Loucy (cell line): ENCODE measurements around the gene TPRG1L.
A peak's percentile ranks its signal among the peaks of the same experiment; 100 is the strongest.

Experiments used
- H2AFZ ChIP-seq: fragments of 200-600 bp; sonication (generic); 2 replicates; pipeline ENCODE4 v1.6.0; 2016; ENCODE audit warnings: antibody characterized with exemption, mild to moderate bottlenecking, low read length, moderate library complexity
- H3F3A ChIP-seq: fragments of 200-600 bp; 2 replicates; pipeline ENCODE4 v1.6.0; 2016; ENCODE audit warnings: antibody characterized with exemption, low read depth, mild to moderate bottlenecking
- H3K27me3 ChIP-seq: fragments of 200-600 bp; sonication (generic); 2 replicates; pipeline ENCODE4 v1.6.1; 2014; ENCODE audit warnings: low read length, mild to moderate bottlenecking; ENCODE audit not compliant: insufficient read depth, poor library complexity, severe bottlenecking
- H3K36me3 ChIP-seq: fragments of 200-600 bp; sonication (generic); 2 replicates; pipeline ENCODE4 v1.6.1; 2016; ENCODE audit warnings: low read length; ENCODE audit not compliant: insufficient read depth
- H3K4me1 ChIP-seq: fragments of 200-600 bp; sonication (generic); 2 replicates; pipeline ENCODE4 v1.5.1; 2014; ENCODE audit warnings: low read length, mild to moderate bottlenecking; ENCODE audit not compliant: insufficient read depth, poor library complexity, severe bottlenecking
- H3K4me2 ChIP-seq: fragments of 200-600 bp; sonication (generic); 2 replicates; pipeline ENCODE4 v1.6.0; 2014; ENCODE audit warnings: antibody characterized with exemption, low read length, low read depth, mild to moderate bottlenecking; ENCODE audit not compliant: poor library complexity, severe bottlenecking
- H3K4me3 ChIP-seq: fragments of 200-600 bp; sonication (generic); 2 replicates; pipeline ENCODE4 v1.5.1; 2014; ENCODE audit warnings: low read length, mild to moderate bottlenecking, mixed read lengths; ENCODE audit not compliant: poor library complexity, severe bottlenecking
- H3K79me2 ChIP-seq: fragments of 200-600 bp; sonication (generic); 2 replicates; pipeline ENCODE4 v1.6.1; 2014; ENCODE audit warnings: low read length; ENCODE audit not compliant: insufficient read depth
- H3K9ac ChIP-seq: fragments of 200-600 bp; sonication (generic); 2 replicates; pipeline ENCODE4 v1.6.0; 2014; ENCODE audit warnings: mild to moderate bottlenecking, low read depth, low read length, moderate library complexity; ENCODE audit not compliant: poor library complexity, severe bottlenecking
- H3K9me2 ChIP-seq: fragments of 200-600 bp; sonication (generic); replicated peaks from 2 replicates; pipeline ENCODE4 v1.6.1; 2016; ENCODE audit warnings: low read depth, low read length, mixed read lengths
- H3K9me3 ChIP-seq: fragments of 200-600 bp; sonication (generic); 2 replicates; pipeline ENCODE4 v1.6.1; 2014; ENCODE audit warnings: mild to moderate bottlenecking, antibody characterized with exemption, low read length, low read depth; ENCODE audit not compliant: insufficient read depth
- H4K20me1 ChIP-seq: fragments of 200-600 bp; sonication (generic); 2 replicates; pipeline ENCODE4 v1.6.0; 2014; ENCODE audit warnings: antibody characterized with exemption, low read length, mild to moderate bottlenecking; ENCODE audit not compliant: insufficient read depth, poor library complexity, severe bottlenecking
- EZH2phosphoT487 ChIP-seq: fragments of 200-600 bp; IDR thresholded peaks from 2 replicates; pipeline ENCODE4 v1.6.1; 2018; ENCODE audit warnings: antibody characterized with exemption, mild to moderate bottlenecking, moderate library complexity, borderline replicate concordance
- TF ChIP-seq, protein P1 (sequence below): fragments of 200-600 bp; sonication (generic); conservative IDR thresholded peaks from 2 replicates; pipeline ENCODE4 v1.5.1; 2014; ENCODE audit warnings: mild to moderate bottlenecking, antibody characterized with exemption, low read length

Gene TPRG1L

DNA sequence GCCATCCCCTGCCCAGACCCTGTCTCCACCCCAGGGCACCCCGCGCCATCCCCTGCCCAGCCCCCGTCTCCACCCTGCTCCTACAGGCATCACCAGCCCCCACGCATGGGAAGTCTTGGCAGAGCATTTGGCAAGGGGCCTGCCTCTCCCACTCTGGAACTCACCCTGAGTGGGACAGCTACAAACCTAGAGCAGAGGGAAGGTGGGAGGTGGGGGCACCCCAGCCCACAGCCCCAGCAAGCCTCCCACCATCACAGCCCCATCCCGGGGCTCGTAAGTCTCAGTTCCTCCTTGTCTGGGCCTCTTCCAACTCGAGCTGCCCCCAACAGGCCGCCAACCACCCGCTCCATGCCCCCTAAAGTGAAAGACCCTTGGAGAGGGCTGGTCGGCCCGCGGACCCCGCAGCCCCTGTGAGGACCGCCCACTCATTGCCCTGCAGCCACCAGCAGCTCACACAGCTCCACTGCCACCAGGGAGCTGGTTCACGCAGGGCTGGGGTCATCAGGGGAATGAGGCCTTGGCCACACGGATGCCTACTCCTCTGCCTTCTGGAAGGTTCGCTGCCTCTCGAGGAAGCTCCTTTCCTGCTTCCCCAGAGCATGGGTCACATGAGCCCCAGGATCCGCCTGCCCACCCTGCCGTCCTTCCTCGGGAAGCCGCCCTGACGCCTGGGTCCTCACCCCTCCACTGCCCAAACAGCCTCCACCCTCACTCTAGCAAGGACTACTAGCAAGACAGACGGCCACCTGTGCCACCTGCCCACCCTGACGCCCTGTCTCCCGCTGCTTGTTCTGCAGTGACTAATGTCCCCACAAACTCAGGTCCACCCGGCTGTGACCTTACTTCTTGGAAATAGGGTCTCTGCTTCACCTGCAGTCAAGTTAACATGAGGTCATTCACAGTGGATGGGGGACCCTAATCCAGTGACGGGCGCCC, 27.9 kb upstream of the TPRG1L start:
- H2AFZ ChIP-seq, result no peak overlapping the region
- no peaks in the 10 kb centered on the region for H3K36me3 ChIP-seq
- peaks cover 20% of the 10 kb centered on the region; the same call in 1 of the 2 replicates for H3K79me2 ChIP-seq
- H3K9me3 ChIP-seq, result no peaks in the 10 kb centered on the region
- H4K20me1 ChIP-seq, result no peaks in the 10 kb centered on the region
- peaks cover 41% of the 10 kb centered on the region for H3K4me1 ChIP-seq
- H3K27me3 ChIP-seq, result no peaks in the 10 kb centered on the region
- H3K4me3 ChIP-seq, result peak overlapping the region; percentile 48
- H3K9ac ChIP-seq, result peak overlapping the region; percentile 58
- TF ChIP-seq, protein P1, sequence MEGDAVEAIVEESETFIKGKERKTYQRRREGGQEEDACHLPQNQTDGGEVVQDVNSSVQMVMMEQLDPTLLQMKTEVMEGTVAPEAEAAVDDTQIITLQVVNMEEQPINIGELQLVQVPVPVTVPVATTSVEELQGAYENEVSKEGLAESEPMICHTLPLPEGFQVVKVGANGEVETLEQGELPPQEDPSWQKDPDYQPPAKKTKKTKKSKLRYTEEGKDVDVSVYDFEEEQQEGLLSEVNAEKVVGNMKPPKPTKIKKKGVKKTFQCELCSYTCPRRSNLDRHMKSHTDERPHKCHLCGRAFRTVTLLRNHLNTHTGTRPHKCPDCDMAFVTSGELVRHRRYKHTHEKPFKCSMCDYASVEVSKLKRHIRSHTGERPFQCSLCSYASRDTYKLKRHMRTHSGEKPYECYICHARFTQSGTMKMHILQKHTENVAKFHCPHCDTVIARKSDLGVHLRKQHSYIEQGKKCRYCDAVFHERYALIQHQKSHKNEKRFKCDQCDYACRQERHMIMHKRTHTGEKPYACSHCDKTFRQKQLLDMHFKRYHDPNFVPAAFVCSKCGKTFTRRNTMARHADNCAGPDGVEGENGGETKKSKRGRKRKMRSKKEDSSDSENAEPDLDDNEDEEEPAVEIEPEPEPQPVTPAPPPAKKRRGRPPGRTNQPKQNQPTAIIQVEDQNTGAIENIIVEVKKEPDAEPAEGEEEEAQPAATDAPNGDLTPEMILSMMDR, result no peak
- no peak for TF ChIP-seq EZH2phosphoT487
- H3K9me2 ChIP-seq, result no peaks in the 10 kb centered on the region
- no peaks in the 10 kb centered on the region for H3F3A ChIP-seq
- peak overlapping the region; percentile 54 for H3K4me2 ChIP-seq

DNA sequence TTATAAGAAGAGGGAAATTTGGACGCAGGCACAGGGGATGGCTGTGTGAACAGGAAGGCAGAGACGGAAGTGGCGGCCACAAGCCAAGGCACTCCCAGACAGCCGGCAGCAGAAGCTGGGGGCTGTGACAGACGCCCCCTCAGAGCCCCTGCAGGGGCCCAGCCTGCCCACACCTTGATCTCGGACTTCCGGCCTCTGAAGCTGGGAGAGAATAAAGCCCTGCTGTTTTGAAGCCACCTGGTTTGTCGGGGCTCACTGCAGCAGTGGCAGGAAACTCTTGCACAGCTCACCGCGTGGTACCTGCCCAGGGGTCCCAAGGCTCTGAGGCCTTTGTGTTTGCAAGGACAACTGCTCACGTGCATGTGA, 27.2 kb upstream of the TPRG1L start:
- Histone ChIP-seq H3K4me2 (peak overlapping the region; percentile 54), H3F3A (no peaks in the 10 kb centered on the region), H3K27me3 (no peaks in the 10 kb centered on the region), H3K9me2 (no peaks in the 10 kb centered on the region), H3K4me3 (peak overlapping the region; percentile 63), H3K9ac (peak overlapping the region; percentile 72), H3K9me3 (no peaks in the 10 kb centered on the region), H3K4me1 (peaks cover 44% of the 10 kb centered on the region), H4K20me1 (no peaks in the 10 kb centered on the region), H2AFZ (no peak overlapping the region), H3K79me2 (peaks cover 20% of the 10 kb centered on the region; the same call in 1 of the 2 replicates), H3K36me3 (no peaks in the 10 kb centered on the region)
- TF ChIP-seq, protein P1, result no peak
- no peak for TF ChIP-seq EZH2phosphoT487

DNA sequence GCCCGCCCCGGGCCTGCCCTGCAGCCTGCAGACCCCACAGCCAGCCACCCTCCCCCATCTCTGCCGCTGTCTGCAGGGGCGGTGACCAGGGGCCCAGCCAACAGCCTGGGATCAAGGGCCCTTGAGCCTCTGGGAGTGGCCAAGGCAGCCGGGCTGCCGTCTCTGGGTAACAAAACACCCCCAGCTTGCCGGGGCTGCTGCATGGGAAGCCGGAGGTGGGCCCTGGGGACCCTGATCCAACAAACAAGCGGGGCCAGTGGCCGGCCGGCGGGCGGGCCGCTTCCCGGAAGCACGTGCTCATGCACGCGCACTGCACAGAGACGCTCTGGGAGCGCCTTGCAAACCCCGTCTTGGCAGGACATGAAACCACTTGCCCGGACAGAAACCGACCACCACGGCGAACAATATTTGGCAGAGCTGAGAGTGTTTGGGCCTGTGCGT, 26.7 kb upstream of the TPRG1L start:
- Histone ChIP-seq H3K4me3 (peak overlapping the region; percentile 63), H3K9me2 (no peaks in the 10 kb centered on the region), H3K4me1 (peaks cover 44% of the 10 kb centered on the region), H3K79me2 (peaks cover 20% of the 10 kb centered on the region; the same call in 1 of the 2 replicates), H3K9ac (peak overlapping the region; percentile 72), H3K9me3 (no peaks in the 10 kb centered on the region), H3K36me3 (no peaks in the 10 kb centered on the region), H2AFZ (no peak overlapping the region), H3K27me3 (no peaks in the 10 kb centered on the region), H4K20me1 (no peaks in the 10 kb centered on the region), H3F3A (no peaks in the 10 kb centered on the region), H3K4me2 (peak overlapping the region; percentile 54)
- no peak for TF ChIP-seq EZH2phosphoT487
- TF ChIP-seq, protein P1, result no peak
